ENCODE measurements around the gene SLC4A1.
"Not testable (repeated sequence)": the region's sequence is repeated elsewhere in the genome, so short reads cannot be mapped to it uniquely, and the experiment has no call there.

SLC4A1 gene

GRCh38 chr17:44255915-44256314 lies 12.0 kb downstream of the SLC4A1 start:
- no peak for DNase-seq

GRCh38 chr17:44254361-44255095 lies 13.4 kb downstream of the SLC4A1 start:
- DNase-seq = no peak

- DNase-seq = no peak
These were observed 14.9 kb downstream of the SLC4A1 start for GRCh38 chr17:44253006-44253405.

- DNase-seq = no peak
These were observed 16.9 kb downstream of the SLC4A1 start for GRCh38 chr17:44251062-44251461.

GRCh38 chr17:44249501-44250246 lies 18.3 kb downstream of the SLC4A1 start:
- no peak for DNase-seq

GRCh38 chr17:44247876-44248736 lies 19.8 kb downstream of the SLC4A1 start:
- DNase-seq = no peak

GRCh38 chr17:44247440-44247841 lies 20.5 kb downstream of the SLC4A1 start:
- DNase-seq = no peak

- DNase-seq = no peak
These were observed 26.8 kb downstream of the SLC4A1 start for GRCh38 chr17:44241106-44241624.

GRCh38 chr17:44237886-44238285 lies 30.0 kb downstream of the SLC4A1 start:
- not testable (repeated sequence) for DNase-seq

GRCh38 chr17:44236444-44236991 lies 31.4 kb downstream of the SLC4A1 start:
- no peak for DNase-seq

- DNase-seq = no peak
These were observed 32.4 kb downstream of the SLC4A1 start for GRCh38 chr17:44235583-44235936.

- DNase-seq = no peak
These were observed 34.4 kb downstream of the SLC4A1 start for GRCh38 chr17:44233582-44233981.

- no peak for DNase-seq
These were observed 35.9 kb downstream of the SLC4A1 start for GRCh38 chr17:44232061-44232460.

- no peak for DNase-seq
These were observed 37.8 kb downstream of the SLC4A1 start for GRCh38 chr17:44230140-44230539.

GRCh38 chr17:44229090-44229489 lies 38.8 kb downstream of the SLC4A1 start:
- DNase-seq = no peak

- no peak for DNase-seq
These were observed 44.3 kb downstream of the SLC4A1 start for GRCh38 chr17:44223541-44224071.

- peak; percentile 67 for DNase-seq
These were observed 45.6 kb downstream of the SLC4A1 start for GRCh38 chr17:44222112-44222869.

GRCh38 chr17:44221862-44222111 lies 46.1 kb downstream of the SLC4A1 start:
- DNase-seq = no peak

GRCh38 chr17:44221084-44221861 lies 46.7 kb downstream of the SLC4A1 start:
- peak; percentile 65 for DNase-seq

- peak; percentile 59 for DNase-seq
These were observed 47.5 kb downstream of the SLC4A1 start for GRCh38 chr17:44220213-44221083.
